CD4-positive, alpha-beta T cell treated with Interleukin-17A for 4 hours (primary cell): ENCODE results near the gene RDH5.

ENCODE experiments used
- DNase-seq: peaks from one replicate; pipeline ENCODE4 v3.0.0-alpha.2; 2020; ENCODE audit warnings: mixed read lengths

Gene RDH5

GRCh38 chr12:55720071-55720564, at the start of gene RDH5:
TSS of gene RDH5 (plus strand) at chr12:55720393. CDS start at chr12:55721185, 792 bp downstream.
- DNase-seq = no peak

GRCh38 chr12:55671746-55672145, 48.4 kb upstream of the RDH5 start:
- DNase-seq = no peak

DNA sequence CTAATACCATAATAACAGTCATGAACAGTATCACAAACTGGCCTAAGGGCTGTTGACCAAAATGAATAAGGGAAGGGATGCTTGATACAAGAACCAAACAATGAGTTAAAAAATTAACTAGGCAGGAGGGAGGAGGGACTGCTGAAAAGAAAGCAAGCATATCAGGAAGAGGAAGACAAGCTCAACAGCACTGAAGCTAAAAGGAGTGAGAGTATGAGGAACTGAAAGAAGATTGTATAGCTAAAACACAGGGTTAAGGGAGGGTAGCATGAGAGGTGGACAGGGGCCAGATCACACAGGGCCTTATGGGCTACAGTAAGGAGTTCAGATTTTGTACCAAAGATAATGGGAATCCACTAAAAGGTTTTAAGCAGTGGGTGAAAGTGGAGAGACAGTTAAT, 46.6 kb upstream of the RDH5 start:
- DNase-seq = no peak

GRCh38 chr12:55675666-55676065, 44.5 kb upstream of the RDH5 start:
- DNase-seq = no peak

DNA sequence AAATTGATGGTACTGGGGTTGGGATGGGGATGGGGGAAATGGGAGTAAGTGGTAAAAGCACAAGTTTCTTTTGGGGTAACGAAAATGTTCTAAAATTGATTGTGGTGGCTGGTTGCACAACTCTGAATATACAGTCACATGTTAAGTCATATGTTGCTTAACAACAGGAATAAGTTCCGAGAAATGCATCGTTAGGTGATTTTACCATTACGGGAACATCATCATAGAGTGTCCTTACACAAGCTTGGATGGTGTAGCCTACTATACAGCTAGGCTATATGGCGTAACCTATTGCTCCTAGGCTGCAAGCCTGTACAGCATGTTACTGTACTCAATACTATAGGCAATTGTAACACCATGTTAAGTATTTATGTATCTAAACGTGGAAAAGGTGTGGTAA, 43.5 kb upstream of the RDH5 start:
- DNase-seq = no peak

GRCh38 chr12:55679691-55680090, 40.5 kb upstream of the RDH5 start:
- no peak for DNase-seq

- no peak for DNase-seq
Measured at GRCh38 chr12:55681142-55682077, 38.8 kb upstream of the RDH5 start.

- DNase-seq = no peak
Measured at GRCh38 chr12:55682087-55682796, 38.0 kb upstream of the RDH5 start.

DNA sequence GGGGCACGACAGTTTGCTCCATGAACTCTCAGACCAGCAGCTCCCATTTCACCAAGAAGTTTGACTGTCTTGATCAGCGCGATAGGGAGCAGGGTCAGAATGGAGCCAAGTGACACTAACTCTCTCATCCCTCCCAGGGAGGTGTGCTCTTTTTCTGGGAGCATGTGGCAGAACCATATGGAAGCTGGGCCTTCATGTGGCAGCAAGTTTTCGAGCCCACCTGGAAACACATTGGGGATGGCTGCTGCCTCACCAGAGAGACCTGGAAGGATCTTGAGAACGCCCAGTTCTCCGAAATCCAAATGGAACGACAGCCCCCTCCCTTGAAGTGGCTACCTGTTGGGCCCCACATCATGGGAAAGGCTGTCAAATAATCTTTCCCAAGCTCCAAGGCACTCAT, 36.5 kb upstream of the RDH5 start:
- DNase-seq = no peak

GRCh38 chr12:55684761-55685370, 35.3 kb upstream of the RDH5 start:
- DNase-seq = no peak

GRCh38 chr12:55685671-55686070, 34.5 kb upstream of the RDH5 start:
- DNase-seq = no peak

GRCh38 chr12:55686366-55687010, 33.7 kb upstream of the RDH5 start:
- DNase-seq = no peak

DNA sequence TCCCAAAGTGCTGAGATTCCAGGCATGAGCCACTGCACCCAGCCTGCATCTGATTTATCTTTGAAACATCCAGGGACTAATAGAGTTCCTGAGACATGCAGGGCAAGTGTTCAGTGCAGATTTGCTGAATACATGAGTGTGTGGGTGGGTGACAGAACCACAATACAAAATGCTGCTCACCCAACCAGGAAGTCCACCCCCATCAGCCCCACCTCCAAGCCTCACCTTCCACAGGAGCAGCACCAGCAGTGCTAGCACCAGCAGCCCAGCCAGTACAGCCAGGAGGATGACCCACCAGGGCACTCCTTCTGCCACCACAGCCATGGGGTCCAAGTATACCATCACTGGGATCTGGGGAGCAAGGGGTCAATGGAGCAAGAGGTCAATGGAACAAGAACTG, 32.4 kb upstream of the RDH5 start:
- no peak for DNase-seq

DNA sequence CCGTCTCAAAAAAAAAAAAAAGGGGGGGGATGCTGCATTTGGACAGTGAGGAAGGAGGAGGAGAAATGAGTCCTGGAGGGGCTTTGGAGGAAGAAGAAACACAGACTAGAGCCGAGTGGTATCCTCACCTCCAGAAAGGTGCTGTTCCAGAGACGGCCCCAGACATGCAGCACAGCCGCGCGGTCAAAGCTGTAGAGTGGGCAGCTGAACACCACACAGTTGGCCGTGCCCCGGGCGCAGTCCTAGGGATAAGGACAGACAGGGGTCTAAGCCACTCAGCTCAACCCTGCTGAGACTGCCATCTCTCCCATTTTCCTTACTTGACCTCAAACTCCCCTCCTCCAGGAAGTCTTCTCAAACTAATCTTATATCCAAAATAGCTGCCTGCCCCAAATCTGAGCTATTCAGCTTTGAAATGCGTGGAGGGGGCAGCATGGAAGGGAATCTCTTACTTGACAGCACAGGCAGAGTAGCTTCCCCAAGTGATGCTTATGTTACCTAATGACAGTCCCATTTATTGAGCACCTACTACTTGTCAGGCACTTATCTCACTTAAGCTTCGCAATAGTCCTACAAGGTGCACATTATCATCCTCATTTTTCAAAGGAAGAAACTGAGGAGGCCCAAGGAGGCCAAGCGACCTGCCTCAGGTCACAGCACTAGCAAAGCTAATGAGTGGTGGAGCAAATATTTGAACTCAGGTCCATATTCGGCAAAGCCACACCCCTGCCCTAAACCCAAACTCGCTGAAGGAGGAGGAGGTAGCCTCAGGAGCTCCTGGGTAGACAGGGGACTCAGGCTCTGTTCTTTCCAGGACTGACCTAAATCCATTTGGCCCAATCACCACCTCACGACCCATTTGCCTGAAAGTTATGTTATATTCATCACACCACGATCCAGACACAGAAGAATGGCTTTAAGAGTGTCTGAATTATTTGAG, 31.2 kb upstream of the RDH5 start:
- DNase-seq = no peak

GRCh38 chr12:55692631-55693322, 27.4 kb upstream of the RDH5 start:
- DNase-seq = no peak

- no peak for DNase-seq
Measured at GRCh38 chr12:55693323-55694187, 26.6 kb upstream of the RDH5 start.

- no peak for DNase-seq
Measured at GRCh38 chr12:55694188-55694515, 26.0 kb upstream of the RDH5 start.

GRCh38 chr12:55694651-55695050, 25.5 kb upstream of the RDH5 start:
- no peak for DNase-seq

DNA sequence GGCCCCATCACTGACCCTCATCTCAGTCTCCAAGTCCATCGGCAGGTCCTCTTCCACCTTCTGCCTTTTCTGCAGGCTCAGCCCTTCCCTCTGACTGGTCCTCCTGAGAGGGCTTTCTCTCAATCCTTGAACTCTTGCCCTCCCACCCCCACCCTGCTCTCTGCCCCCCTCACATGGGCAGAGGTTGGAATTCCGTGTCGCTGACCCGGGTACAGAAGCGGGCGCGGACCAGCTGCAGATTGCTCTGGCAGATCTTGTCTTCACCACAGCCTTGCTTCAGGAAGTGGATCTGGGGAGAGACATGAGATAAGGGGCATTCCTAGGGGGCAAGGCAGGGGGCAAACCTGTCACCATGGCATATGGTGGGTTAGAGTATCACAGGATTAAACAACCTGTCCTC, 24.8 kb upstream of the RDH5 start:
- no peak for DNase-seq

DNA sequence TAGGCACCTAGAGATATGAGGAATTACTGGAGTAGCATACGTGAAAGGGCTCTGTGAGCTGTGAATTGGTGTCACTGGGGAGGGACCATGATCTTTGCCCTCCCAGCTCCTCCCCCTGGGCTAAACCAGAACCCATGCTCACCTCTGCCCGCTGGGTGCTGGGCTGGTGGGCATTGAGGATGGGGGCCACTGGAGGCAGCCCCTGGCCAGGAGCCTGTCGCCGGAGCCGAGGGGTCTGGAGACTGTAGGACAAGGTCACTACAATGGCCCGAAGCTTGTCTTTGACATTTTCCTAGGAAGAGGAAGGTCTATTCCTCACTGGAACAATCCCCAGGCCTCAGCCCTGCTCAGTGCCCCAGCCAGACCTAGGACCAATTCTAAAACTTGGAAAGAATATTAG, 24.1 kb upstream of the RDH5 start:
- no peak for DNase-seq
